HUDEP-2 (cell line): ENCODE results near the gene TTC39C.
"Not testable (repeated sequence)": the region's sequence is repeated elsewhere in the genome, so short reads cannot be mapped to it uniquely, and the experiment has no call there.

Experiments
- DNase-seq, 76 experiments: peaks; one replicate each; lab custom pipeline; 2025; ENCODE audit not compliant: unreplicated experiment in 76 of 76; lab: John Stamatoyannopoulos, UW

Gene TTC39C

DNA sequence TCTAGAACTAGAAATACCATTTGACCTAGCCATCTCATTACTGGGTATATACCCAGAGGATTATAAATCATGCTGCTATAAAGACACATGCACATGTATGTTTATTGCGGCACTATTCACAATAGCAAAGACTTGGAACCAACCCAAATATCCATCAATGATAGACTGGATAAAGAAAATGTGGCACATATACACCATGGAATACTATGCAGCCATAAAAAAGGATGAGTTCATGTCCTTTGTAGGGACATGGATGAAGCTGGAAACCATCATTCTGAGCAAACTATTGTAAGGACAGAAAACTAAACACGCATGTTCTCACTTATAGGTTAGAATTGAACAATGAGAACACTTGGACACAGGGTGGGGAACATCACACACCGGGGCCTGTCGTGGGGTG lies 60.2 kb downstream of the TTC39C start:
- not testable (repeated sequence) for DNase-seq

DNA sequence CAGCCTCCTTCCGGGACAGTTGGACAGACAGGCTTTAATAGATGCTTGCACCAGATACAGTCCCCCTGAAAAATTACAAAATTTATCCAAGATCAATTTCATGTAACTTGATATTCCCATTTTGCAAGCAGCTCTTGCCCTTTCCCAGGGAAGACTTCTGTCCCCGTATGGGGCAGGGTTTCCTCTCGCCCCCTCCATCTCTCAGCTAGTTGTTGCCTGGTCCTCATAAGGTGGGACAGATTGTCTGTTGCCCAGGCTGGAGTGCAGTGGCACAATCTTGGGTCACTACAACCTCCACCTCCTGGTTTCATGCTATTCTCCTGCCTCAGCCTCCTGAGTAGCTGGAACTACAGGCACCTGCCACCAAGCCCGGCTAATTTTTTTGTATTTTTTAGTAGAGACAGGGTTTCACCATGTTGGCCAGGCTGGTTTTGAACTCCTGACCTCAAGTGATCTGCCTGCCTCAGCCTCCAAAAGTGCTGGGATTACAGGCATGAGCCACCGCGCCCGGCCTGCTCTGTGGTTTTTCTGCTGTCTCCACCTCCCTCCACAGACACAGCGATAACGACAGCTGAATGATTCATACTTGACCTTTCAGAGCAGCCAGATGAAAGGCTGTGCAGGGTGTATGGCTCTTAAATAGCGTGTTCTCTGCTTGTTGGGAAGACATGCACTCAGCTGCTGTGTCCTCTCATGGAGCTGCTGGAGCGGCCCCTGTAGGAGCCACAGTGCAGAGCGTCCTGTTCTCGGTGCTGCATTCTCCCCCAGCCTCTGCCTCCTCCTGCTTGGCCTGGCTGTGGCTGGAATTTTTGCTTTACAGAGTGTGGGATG lies 61.4 kb downstream of the TTC39C start:
- peak in 69 of 76 experiments; percentile 4 to 85 (median 45) for DNase-seq

DNA sequence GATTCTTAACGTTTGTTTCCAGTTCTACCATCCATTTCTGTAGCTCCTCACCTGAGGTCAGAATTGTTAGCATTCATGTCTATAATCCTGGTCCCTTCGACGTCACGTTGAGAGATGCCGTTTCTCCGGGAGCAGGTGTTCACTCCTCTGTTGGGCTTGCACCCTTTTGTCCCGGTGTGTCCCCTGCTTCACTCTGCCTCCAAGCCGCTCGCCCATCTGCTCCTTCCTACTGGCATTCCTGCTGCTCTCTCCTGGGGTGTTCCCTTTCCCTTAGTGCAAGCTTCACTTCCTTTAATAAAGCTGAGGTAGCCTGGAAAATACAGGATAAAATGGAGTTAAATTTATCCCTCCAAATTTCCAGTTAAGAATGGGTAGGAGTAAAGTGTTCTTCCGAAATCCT lies 62.4 kb downstream of the TTC39C start:
- no peak for DNase-seq

DNA sequence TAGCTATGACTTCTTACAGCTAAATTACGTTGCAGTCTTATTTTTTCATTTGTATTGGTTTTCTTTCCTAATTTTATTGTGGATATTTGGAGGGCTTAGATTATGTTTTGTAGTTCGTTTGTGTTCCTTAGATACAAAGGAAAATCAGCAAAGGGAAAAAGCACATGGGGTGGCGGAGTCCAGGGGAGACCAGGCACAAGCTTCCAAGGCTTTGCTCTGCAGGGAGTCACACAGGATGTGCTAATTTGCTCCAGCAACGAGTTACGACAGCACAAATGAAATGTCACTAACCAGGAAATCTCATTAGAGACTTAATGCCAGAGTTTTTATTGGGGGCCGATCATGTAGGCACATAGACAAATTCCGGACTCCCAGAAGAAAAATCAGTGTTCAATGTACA lies 63.8 kb downstream of the TTC39C start:
- no peak for DNase-seq

DNA sequence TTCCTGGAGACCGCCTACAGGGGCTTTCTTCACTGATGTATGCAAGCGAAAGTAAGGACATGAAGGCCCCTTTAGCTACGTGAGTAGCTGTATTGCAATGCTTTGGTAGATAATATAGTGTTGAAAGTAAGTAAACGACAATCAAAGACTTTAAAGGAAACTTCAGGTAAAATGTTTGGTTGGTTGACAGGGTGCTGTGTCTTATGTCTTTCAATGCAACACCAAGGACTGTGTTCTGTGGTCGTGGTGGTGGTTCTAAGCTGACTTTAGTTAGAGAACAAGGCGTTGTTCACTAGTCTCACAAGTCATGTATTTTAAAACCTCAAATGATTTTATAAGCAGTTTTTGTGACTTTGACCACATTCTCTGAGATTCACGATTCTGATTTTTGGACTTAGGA lies 66.3 kb downstream of the TTC39C start:
- DNase-seq, result no peak

DNA sequence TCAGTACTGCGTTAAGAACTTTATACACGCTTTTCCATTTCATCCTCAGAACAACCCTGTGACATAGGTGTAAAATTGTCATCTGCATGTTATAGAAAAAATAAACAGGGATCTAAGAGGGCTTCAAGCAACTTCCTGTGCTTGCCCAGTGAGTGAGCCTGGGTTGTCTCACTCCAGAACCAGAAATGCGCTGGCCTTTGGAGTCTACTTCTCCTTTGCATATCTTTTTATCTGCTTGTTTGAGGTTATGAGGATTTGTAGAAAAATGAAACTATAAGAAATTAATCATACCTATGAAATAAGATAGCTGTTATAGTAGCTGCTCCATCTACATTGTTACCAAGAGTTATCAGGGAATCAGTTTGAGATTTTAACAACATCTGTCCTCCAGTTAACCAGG lies 69.0 kb downstream of the TTC39C start:
- DNase-seq, result no peak

DNA sequence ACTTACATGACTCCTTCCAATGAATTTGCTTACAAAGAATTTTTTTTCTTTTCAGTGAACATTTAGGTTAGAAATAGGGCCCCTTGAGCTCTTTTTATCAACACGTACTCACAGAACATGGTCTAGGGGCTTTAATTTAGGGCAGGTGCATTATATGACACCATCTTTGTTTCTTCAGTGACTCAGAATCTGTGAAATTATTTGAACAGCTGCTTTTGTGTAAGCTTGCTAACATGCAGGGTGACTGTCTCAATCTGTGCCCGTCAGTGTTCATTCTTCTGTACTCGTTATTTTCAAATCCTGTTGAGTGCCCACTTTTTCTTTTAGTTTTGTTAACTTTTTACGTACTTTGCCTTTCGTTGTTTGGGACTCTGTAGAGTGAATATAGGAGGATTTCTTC lies 71.5 kb downstream of the TTC39C start:
- no peak for DNase-seq

DNA sequence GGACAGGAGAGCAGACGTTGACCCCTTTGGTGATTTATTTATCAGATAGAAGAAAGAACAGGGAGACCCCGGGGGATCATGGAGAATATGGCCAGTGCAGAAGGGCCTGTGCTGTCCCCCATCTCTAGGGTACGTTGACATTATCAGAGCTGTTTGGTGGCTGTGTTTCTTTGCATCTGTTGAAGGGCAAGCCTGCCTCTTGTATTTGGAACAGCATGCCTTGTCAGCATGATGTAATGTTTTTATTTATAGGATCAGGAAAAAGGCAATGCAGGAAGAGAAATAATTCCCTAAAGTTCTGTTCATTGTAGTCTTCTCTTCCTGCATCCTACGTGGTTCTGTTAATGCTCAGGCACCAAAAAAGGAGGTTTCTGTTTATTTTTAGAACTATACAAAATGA lies 74.5 kb downstream of the TTC39C start:
- DNase-seq, result no peak

DNA sequence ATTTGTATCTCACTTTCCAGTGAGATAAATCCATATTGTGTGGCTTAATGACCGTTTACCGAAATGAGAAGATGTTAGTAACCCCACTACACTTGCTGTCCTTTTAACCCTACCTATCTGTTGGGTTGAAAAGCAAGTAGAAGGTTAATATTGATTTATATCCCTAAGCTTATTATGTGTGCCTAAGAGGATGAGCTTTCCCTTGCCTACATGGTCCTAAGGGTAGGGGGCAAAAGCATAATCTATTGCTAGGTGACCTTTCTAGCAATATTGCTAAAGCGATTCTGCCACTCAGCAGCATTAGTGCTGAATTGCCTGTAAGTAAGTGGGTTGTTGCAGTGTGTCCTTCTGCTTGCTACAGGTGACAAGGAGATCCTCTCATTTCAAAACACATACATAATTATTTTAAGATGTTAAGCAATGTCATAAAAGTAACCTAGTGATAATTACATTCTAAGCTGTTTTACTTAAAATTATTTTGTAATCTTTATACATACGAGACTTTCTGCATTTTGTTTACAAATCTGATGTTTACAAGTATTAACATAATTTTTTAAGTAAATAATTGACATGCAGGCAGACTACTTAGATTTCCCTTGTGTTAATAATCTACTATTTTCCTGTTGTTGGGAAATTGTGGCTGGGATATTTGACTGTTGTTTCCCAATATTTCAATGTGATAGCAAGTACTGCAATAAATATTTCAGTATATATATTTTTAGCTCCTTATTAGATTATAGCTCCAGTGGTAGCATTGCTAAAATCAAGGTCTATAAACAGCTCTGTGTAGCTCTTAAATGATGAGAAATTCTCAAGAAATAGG lies 75.2 kb downstream of the TTC39C start:
- no peak for DNase-seq

DNA sequence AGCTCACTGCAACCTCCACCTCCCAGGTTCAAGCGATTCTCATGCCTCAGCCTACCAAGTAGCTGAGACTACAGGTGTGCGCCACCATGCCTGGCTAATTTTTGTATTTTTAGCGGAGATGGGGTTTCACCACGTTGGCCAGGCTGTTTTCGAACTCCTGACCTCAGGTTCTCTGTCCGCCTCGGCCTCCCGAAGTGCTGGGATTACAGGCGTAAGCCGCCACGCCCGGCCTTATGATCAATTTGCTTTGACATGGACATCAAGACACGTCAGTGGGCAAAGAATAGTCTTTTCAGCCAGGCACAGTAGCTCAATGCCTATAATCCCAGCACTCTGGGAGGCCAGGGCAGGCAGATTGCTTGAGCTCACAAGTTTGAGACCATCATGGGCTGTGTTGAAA lies 76.3 kb downstream of the TTC39C start:
- DNase-seq, result no peak

DNA sequence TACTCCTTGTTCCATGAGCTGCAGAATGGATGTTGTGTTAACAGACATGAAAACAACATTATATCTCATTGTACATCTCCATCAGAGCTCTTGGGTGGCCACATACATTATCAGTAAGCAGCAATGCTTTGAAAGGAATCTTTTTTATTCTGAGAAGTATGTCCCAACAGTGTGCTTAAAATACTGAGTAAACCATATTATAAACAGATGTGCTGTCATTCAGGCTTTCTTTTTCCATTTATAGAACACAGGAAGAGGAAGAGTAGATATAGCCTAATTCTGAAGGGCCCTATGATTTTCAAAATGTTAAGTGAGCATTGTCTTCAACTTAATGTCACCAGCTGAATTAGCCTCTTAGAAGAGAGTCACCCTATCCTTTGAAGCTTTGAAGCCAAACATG lies 80.0 kb downstream of the TTC39C start:
- DNase-seq, result no peak

DNA sequence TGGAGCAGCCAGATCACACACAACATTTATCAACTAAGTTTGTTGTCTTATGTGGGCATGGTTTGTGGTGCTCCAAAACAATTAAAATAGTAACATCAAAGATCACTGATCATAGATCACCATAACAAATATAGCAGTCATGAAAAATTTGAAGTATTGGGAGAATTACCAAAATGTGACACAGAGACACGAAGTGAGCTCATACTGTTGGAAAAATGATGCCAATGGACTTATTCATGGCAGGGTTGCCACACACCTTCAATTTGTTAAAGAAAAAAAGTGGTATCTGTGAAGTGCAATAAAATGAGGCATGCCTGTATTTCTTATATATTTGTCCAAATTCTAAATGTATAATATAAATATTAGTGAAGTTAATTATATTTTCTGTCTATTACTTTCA lies 81.4 kb downstream of the TTC39C start:
- DNase-seq, result no peak

DNA sequence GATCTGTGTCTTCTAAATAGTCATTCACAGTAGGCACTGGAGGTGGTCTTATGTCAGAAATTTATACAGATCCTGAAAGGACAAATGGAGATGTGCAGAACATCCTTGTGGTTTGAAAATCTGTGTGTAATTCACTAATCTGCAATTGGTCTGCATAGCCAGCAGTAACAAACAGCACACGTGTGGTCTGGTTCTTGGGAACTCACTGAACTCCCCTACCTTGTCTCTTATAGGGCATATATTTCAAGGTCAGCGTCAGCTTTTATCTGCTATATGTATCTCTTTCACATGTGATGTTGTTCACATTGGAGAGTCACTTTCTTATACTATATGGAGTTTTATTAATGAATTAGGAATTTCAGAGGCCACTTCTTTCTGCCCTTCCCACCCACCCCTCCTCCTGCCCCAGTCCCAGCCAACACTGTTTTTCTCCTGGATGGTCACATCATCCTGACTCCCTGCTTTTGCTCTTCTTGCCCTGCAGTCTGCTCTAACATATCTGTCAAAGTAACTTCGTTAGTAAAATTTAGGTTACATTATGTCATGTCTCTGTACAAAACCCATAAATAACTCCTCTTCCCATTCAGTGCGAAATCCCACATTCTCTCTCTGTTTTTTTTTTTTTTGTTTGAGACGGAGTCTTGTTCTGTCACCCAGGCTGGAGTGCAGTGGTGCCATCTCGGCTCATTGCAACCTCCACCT lies 88.9 kb downstream of the TTC39C start:
- no peak for DNase-seq

DNA sequence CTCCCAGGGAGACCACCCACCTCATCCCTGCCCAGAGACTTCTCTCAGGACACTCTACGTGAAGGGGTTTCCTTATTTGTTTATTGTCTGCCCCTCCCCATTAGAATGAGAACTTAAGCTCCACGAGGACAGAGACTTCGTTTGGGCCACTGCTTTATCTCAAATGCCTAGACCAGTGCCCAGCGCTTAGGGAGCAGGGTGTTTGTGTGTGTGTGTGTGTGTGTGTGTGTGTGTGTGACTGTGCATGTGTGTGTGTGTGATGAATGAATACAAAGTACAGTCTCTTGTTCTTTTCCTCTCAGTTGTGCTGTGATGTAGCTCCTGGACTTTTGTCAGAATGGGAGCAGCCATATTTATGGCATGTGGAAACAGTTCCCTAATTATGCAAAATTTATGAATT lies 89.9 kb downstream of the TTC39C start:
- DNase-seq, result no peak

DNA sequence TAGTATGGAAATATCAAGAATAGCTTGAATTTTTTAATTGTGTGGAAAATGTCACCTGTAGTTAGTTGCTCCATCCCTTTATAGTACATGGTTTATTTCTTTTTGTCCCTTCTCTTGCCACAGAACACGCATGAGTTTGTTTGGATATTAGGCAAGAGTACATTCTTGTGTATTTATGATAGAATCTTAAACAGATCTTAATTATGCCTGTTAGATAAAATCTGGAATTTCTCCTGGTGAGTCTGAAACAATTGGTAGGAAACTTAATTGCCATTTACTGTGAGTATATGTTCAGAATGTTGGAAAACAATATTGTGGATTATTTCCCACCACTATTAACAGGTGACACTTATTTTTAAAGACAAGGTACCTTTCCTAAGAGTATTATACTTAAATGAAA lies 94.1 kb downstream of the TTC39C start:
- DNase-seq, result no peak

DNA sequence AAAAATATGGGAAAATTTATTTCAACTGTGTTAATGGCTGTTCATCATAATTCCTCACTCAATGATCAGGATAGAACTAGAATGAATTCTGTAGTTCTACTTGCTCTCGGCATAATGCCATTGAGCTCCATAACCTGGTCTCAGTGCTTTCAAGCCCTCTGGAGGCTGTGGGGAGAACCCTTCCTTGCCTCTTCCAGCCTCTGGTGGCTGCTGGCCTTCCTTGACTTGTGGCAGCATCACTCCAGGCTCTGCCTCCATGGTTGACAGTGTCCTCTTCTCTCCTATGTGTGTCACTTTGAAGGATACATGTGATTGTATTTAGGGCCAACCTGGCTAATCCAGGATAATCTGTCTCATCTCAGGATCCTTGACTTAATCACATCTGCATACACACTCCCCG lies 97.4 kb downstream of the TTC39C start:
- no peak for DNase-seq

DNA sequence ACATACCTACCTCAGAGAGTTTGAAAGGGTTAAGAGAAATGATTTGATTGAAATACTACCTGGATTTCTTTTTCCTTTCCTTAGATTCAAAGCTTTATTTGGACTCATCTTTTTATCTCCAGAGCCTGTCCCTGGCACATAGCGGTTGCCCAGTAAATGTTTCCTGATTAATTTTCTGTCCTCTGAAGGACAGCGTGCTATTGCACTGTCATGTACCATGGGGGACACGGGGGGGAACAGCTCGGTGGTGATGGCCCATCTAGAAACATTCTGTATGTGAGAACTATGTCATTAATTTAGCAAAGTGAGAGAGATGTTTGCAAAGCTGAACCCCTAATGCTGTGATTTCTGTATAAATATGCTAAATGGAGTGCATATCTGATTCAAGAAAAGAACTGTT lies 97.9 kb downstream of the TTC39C start:
- DNase-seq, result no peak

DNA sequence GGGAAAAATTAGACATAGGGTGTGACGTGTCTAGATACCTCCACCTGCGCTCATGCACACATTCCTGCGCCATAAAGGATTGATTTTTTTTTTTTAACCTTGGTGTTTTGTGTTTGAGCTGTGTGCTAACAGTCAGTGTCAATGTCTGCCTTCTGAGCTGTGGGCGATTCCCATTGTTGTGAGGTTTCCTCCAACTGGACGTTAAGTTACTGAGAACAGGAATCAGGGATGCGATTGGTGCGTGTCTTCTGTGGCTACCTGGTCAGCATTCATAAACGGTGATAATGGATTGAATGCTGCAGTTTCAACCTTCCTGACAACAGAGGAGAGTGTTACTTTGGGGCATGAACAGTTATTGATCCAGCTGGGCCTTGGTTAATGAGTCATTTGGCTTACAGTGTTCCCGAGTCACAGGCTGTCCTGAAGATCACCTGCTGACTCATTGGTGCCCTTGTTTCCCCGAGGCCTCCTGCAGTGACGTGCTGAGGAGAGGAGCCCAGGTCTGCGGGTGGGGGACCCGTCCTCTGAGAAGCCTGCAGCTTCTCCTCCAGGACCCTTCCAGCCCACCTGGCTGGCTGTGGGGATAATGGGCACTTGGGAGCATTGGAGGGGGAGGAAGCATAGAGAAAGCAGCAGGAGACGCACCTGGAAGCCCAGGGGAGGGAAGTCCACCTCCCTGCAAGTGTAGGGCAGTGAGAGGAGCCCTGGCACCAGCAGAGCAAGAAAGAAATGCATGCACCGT lies 98.5 kb downstream of the TTC39C start:
- DNase-seq, result no peak

DNA sequence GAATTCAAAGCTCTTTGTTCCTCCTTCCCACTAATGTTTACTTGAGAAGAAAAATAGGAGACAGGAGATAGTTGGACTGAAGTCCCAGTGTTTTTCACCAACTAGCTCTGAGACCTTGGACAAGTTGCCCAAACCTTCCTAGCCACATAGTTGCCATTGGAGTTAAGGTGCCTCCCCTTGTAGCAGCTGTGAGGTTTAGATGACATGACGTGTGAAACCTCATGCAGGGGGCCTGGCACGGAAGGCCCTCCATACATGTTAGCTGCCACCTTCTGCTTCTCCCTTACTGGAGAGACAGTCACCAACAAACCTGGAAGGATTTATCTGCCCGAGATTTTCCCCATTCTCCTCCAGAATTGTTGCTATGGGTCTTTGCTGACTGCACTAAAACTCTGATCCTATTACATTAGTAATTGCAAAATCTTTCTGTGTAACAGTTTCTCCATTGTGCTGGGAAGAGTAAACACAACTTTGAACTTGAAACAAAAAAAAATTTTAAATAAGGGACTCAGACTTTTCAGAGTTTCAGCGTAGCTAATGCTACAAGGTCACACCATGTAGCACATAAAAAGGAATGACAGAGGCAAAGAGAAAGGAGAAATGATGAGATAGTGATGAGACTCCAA lies 100.5 kb downstream of the TTC39C start:
- no peak for DNase-seq

DNA sequence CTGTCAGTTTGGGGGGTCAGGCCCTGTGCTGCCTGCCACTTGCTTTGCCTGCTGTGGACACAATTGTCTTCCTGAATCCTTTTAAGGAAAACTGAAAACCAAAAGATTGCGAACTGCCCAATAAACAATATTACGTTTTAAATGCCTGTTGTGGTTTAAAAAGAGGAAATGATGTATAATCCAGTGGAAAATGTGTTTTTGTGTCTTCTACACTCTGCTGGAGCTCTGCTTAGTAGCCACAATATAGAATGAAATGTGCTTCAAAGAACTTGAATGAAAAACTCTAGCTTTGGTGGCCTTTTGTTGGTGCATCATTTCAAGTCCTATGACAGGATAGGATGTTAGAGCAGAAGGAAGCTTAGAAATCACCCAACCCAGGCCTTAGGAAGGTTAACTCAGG lies 101.1 kb downstream of the TTC39C start:
- no peak for DNase-seq
